H7 (cell line): ENCODE data around the gene CATSPERZ. TPM values are rescaled to one million over a fixed set of nuclear protein-coding genes. Genes with fewer than 3 reads are reported as not detected.

Experiments
- DNase-seq: peaks from one replicate; pipeline ENCODE4 v3.0.0; 2012
- H3K27me3 ChIP-seq: 2 replicates; pipeline ENCODE4 v1.6.0; 2011; ENCODE audit warnings: mild to moderate bottlenecking, low read length; ENCODE audit not compliant: control insufficient read depth, insufficient read depth
- H3K36me3 ChIP-seq: replicated peaks from 2 replicates; pipeline ENCODE4 v1.5.1; 2011; ENCODE audit warnings: low read length; ENCODE audit not compliant: control insufficient read depth, insufficient read depth
- H3K4me3 ChIP-seq: 2 replicates; pipeline ENCODE4 v1.5.1; 2011; ENCODE audit warnings: low read depth, mild to moderate bottlenecking, control low read depth, low read length, moderate library complexity; ENCODE audit not compliant: insufficient read depth
- total RNA-seq: library from RNA; depleted of rRNA; stranded (reverse); fragments of >200 nt; shearing (Covaris generic); gene quantifications from 2 replicates; pipeline ENCODE4 v1.2.3, GENCODE V29; 2014

Gene CATSPERZ
- total RNA-seq, 1 experiment from 2014 or later: 0.38 TPM

- no peaks in the 10 kb centered on the region for H3K36me3 ChIP-seq
- no peaks in the 10 kb centered on the region; the same call in 1 of the 2 replicates for H3K27me3 ChIP-seq
- H3K4me3 ChIP-seq: peak overlapping the region; percentile 42
- peak; percentile 99 for DNase-seq
Measured at GRCh38 chr11:64341851-64342791, 42.0 kb downstream of the CATSPERZ start.

GRCh38 chr11:64342869-64343745 is 42.9 kb downstream of the CATSPERZ start:
- DNase-seq: peak; percentile 50
- H3K36me3 ChIP-seq: no peaks in the 10 kb centered on the region
- no peaks in the 10 kb centered on the region; the same call in 1 of the 2 replicates for H3K27me3 ChIP-seq
- H3K4me3 ChIP-seq: peak overlapping the region; percentile 28; the same call in 1 of the 2 replicates

- H3K4me3 ChIP-seq: no peak overlapping the region
- H3K27me3 ChIP-seq: no peaks in the 10 kb centered on the region; the same call in 1 of the 2 replicates
- no peaks in the 10 kb centered on the region for H3K36me3 ChIP-seq
- peak; percentile 86 for DNase-seq
Measured at GRCh38 chr11:64343767-64344559, 43.8 kb downstream of the CATSPERZ start.

GRCh38 chr11:64344787-64345186 is 44.6 kb downstream of the CATSPERZ start:
- Histone ChIP-seq H3K4me3 (no peak overlapping the region), H3K36me3 (no peaks in the 10 kb centered on the region)
- no peak for DNase-seq

GRCh38 chr11:64347193-64347867 is 47.2 kb downstream of the CATSPERZ start:
- Histone ChIP-seq H3K4me3 (no peak overlapping the region), H3K36me3 (no peaks in the 10 kb centered on the region), H3K27me3 (no peaks in the 10 kb centered on the region)
- no peak for DNase-seq

More at GRCh38 chr11:64344787-64345186, 44.6 kb downstream of the CATSPERZ start:
- no peaks in the 10 kb centered on the region; the same call in 1 of the 2 replicates for H3K27me3 ChIP-seq

- Histone ChIP-seq H3K36me3 (no peaks in the 10 kb centered on the region), H3K27me3 (no peaks in the 10 kb centered on the region), H3K4me3 (no peak overlapping the region)
- DNase-seq: peak; percentile 79
Measured at GRCh38 chr11:64348383-64349024, 48.3 kb downstream of the CATSPERZ start.

- H3K4me3 ChIP-seq: no peak overlapping the region
- DNase-seq: no peak
Measured at GRCh38 chr11:64349025-64349387, 48.8 kb downstream of the CATSPERZ start.

DNA sequence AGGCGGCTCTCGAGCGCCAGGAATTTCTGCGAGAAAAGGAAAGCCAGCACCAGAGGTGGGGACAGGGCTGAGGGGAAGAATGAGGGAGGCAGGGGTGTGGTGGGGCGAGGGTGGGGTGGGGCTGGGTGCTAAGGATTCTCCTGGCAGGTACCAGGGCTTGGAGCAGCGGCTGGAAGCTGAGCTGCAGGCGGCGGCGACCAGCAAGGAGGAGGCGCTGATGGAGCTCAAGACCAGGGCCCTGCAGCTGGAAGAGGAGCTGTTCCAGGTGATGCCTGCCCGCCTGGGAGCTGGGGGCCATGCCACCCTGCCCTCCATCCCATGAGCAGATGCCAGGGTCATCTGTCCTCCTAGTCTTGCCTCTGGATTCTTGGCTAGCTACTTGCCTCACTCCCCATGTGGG is 49.2 kb downstream of the CATSPERZ start:
- Histone ChIP-seq H3K27me3 (no peaks in the 10 kb centered on the region), H3K36me3 (no peaks in the 10 kb centered on the region), H3K4me3 (no peak overlapping the region)
- peak; percentile 47 for DNase-seq

More at GRCh38 chr11:64349025-64349387, 48.8 kb downstream of the CATSPERZ start:
- H3K36me3 ChIP-seq: no peaks in the 10 kb centered on the region
- H3K27me3 ChIP-seq: no peaks in the 10 kb centered on the region

DNA sequence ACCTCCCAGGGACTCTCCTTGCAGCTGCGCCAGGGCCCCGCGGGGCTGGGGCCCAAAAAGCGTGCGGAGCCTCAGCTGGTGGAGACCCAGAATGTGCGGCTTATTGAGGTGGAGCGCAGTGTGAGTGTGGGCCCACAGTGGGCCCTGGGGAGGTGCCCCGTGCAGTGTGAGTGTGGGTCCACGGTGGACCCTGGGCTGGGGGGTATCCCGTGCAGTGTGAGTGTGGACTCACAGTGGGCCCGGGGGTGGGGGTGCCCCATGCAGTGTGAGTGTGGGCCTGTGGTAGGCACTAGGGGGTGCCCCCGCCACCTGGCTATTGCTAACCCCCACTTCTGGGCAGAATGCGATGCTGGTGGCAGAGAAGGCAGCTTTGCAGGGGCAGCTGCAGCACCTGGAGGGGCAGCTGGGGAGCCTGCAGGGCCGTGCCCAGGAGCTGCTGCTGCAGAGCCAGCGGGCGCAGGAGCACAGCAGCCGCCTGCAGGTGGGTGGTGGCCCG is 51.0 kb downstream of the CATSPERZ start:
- Histone ChIP-seq H3K4me3 (no peak overlapping the region), H3K36me3 (no peaks in the 10 kb centered on the region), H3K27me3 (no peaks in the 10 kb centered on the region)
- peak; percentile 63 for DNase-seq

GRCh38 chr11:64352099-64352994 is 52.2 kb downstream of the CATSPERZ start:
- DNase-seq: peak; percentile 55
- H3K4me3 ChIP-seq: no peak overlapping the region
- no peaks in the 10 kb centered on the region for H3K27me3 ChIP-seq
- no peaks in the 10 kb centered on the region for H3K36me3 ChIP-seq

DNA sequence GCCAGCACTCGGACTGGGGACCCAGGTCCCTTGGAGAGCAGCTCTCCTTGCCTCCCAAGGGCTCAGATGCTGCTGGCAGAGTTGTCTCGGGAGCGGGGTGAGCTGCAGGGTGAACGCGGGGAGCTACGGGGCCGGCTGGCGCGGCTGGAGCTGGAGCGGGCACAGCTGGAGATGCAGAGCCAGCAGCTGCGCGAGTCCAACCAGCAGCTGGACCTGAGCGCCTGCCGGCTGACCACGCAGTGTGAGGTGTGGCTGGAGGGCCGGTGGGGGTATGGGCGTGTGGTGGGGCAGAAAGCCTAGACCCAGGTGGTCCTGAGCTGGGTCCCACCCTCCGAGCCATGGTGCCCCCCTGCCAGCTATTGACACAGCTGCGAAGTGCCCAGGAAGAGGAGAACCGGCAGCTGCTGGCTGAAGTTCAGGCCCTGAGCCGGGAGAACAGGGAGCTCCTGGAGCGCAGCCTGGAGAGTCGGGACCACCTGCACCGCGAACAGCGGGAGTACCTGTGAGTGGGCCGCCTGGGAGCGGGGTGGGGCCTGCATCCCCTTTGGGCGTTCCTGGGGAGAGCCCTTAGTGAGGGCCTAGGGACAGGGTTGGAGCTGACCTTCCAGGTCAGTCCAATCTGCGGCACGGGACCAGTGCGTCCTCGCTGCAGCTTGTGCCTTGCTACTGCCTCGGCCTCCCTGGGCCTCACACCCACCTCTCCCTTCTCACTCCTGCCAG is 53.0 kb downstream of the CATSPERZ start:
- no peaks in the 10 kb centered on the region for H3K36me3 ChIP-seq
- DNase-seq: peak; percentile 60
- no peaks in the 10 kb centered on the region for H3K27me3 ChIP-seq
- H3K4me3 ChIP-seq: no peak overlapping the region
